Sigmoid colon (tissue), 7 donors: ENCODE results near the gene C11orf24. TPM values are rescaled to one million over a fixed set of nuclear protein-coding genes. Genes with fewer than 3 reads are reported as not detected.

Experiments
- DNase-seq: peaks from one replicate; pipeline ENCODE4 v3.0.0-alpha.2; 2019
- H3K27ac ChIP-seq, 4 donors: fragments of 200-600 bp; sonication (generic); one replicate each; pipeline ENCODE4 v1.5.1; 2016 to 2019; ENCODE audit warnings: mild to moderate bottlenecking in 1 of 4
- H3K27me3 ChIP-seq, 3 donors: fragments of 200-600 bp; sonication (generic); one replicate each; pipeline ENCODE4 v1.5.1; 2019; ENCODE audit warnings: mild to moderate bottlenecking in 1 of 3
- H3K36me3 ChIP-seq, 4 donors: fragments of 200-600 bp; sonication (generic); one replicate each; pipeline ENCODE4 v1.5.1; 2016 to 2019
- H3K4me1 ChIP-seq, 4 donors: fragments of 200-600 bp; sonication (generic); one replicate each; pipeline ENCODE4 v1.5.1; 2017 to 2019
- H3K4me3 ChIP-seq, 4 donors: fragments of 200-600 bp; sonication (generic); one replicate each; pipeline ENCODE4 v1.5.1; 2017 to 2019; ENCODE audit warnings: mild to moderate bottlenecking in 2 of 4, moderate library complexity in 1 of 4
- H3K9me3 ChIP-seq, 4 donors: fragments of 200-600 bp in 3 of 4; sonication (generic) in 3 of 4; one replicate each; pipeline versions ENCODE4 v1.5.1 to v1.6.1; 2013 to 2019
- EP300 ChIP-seq, 4 donors: sonication (generic); formaldehyde crosslinking; IDR thresholded peaks; one replicate each; pipeline ENCODE4 v1.6.1; 2017; ENCODE audit warnings: antibody characterized with exemption in 4 of 4
- POLR2A ChIP-seq, 2 donors: fragments of 450-650 bp; IDR thresholded peaks; one replicate each; pipeline ENCODE4 v1.6.1; 2016; ENCODE audit warnings: antibody characterized with exemption in 2 of 2, mild to moderate bottlenecking in 2 of 2, moderate library complexity in 2 of 2
- POLR2AphosphoS5 ChIP-seq, 4 donors: sonication (generic); formaldehyde crosslinking; IDR thresholded peaks; one replicate each; pipeline ENCODE4 v1.6.1; 2017; ENCODE audit warnings: antibody characterized with exemption in 4 of 4
- WGBS, 2 donors: extraction: QIAGEN DNeasy Blood & Tissue Kit; methylation state at CpG; one replicate each; pipeline ENCODE4 v1.1.7; 2013; 5-methylcytosine and 5-hydroxymethylcytosine counted together
- intact Hi-C: fragments of 100-400 bp; cut with DNase I; formaldehyde crosslinking; loops from one replicate; pipeline ENCODE4 v1.15.1; 2023
- polyA plus RNA-seq, 3 donors: library from polyadenylated mRNA; stranded (reverse); fragments of 200-250 nt; gene quantifications; one replicate each; pipeline ENCODE4 v1.2.3, GENCODE V29; 2013
- total RNA-seq, 4 donors: library from RNA; depleted of rRNA; stranded (reverse); fragments of >200 nt; gene quantifications; one replicate each; pipeline ENCODE4 v1.1.0, GENCODE V29; 2016
- TF ChIP-seq, protein P1 (sequence below), 4 experiments: fragments of 450-650 bp in 3 of 4; fragments of 200-600 bp in 1 of 4; IDR thresholded peaks; one replicate each; pipeline ENCODE4 v1.5.1; 2016 to 2019; ENCODE audit warnings: antibody characterized with exemption in 4 of 4, mild to moderate bottlenecking in 3 of 4, moderate library complexity in 2 of 4
- donor health status: healthy with polysubstance abuse.
- donor health status: Bipolar disorder and iron deficiency.
- donor health status: healthy.

The C11orf24 gene
- total and polyA plus RNA-seq, 7 donors: 13.7 to 70.3 (median 25.4) TPM

DNA sequence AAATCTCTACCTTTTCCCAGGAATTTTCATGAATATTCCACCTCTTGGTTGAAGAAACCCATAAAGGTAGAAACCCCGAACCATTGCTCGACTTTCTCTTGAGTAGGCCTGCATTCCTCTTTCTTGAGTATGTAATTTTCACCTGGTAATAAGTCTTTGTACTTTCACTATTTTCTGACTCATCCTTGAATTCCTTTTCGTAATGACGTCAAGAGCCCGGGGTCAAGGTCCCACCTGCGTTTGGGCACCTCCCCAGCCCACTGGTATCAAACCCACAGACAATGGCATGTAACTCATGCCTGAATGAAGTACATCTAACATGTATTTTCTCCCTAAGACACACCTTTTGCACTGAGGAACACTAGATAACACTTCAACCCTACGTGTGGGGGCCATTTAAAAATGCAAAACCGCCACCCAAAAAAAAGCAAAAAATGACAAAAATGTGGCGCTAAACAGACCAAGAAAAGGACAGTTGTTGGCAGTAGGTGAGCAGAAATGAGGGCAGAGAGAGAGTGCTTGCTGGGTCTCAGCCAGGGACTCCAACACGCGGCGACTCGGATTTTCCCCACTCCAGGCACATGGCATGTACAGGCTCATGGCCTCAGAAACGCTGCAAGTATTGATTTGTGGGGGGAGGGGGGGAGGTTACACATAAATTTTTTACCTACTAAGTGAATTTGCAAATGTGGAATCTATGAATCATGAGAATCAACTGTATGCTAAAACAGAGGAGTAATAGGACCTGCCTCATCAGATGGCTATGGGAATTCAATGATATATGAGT, 4.1 kb upstream of the C11orf24 start:
- intact Hi-C loops: no loop called here
- no peaks in the 10 kb centered on the region for H3K27me3 ChIP-seq
- no peaks in the 10 kb centered on the region for H3K9me3 ChIP-seq
- H3K4me3 ChIP-seq: no peak overlapping the region
- no peaks in the 10 kb centered on the region for H3K36me3 ChIP-seq
- TF ChIP-seq, protein P1, sequence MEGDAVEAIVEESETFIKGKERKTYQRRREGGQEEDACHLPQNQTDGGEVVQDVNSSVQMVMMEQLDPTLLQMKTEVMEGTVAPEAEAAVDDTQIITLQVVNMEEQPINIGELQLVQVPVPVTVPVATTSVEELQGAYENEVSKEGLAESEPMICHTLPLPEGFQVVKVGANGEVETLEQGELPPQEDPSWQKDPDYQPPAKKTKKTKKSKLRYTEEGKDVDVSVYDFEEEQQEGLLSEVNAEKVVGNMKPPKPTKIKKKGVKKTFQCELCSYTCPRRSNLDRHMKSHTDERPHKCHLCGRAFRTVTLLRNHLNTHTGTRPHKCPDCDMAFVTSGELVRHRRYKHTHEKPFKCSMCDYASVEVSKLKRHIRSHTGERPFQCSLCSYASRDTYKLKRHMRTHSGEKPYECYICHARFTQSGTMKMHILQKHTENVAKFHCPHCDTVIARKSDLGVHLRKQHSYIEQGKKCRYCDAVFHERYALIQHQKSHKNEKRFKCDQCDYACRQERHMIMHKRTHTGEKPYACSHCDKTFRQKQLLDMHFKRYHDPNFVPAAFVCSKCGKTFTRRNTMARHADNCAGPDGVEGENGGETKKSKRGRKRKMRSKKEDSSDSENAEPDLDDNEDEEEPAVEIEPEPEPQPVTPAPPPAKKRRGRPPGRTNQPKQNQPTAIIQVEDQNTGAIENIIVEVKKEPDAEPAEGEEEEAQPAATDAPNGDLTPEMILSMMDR (IDR thresholded peaks at IDR 0.05): no peak
- no peak for TF ChIP-seq POLR2AphosphoS5 (IDR thresholded peaks at IDR 0.05)
- TF ChIP-seq EP300 (IDR thresholded peaks at IDR 0.05): no peak
- no peak for TF ChIP-seq POLR2A (IDR thresholded peaks at IDR 0.05)
- 91 to 93% methylated on average over 14 of the region's 14 CpGs for WGBS, 2 donors
- H3K4me1 ChIP-seq: peaks cover 0 to 17% (median 11%) of the 10 kb centered on the region in 4 donors
- no peak overlapping the region for H3K27ac ChIP-seq
- no peak for DNase-seq

- no peak for TF ChIP-seq EP300 (IDR thresholded peaks at IDR 0.05)
- no peak for TF ChIP-seq POLR2AphosphoS5 (IDR thresholded peaks at IDR 0.05)
- no peak for TF ChIP-seq POLR2A (IDR thresholded peaks at IDR 0.05)
- TF ChIP-seq, protein P1 (IDR thresholded peaks at IDR 0.05): no peak
- peaks cover 0 to 33% (median 28%) of the 10 kb centered on the region in 4 donors for H3K4me1 ChIP-seq
- DNase-seq: no peak
- H3K36me3 ChIP-seq: no peaks in the 10 kb centered on the region
- H3K4me3 ChIP-seq: no peak overlapping the region
- WGBS, 2 donors: 94 to 95% methylated on average over 1 of the region's 1 CpG
- H3K27ac ChIP-seq: no peak overlapping the region
- H3K9me3 ChIP-seq: no peaks in the 10 kb centered on the region
- H3K27me3 ChIP-seq: no peaks in the 10 kb centered on the region
- intact Hi-C loops: loop anchor here (5.0 kb wide), 1 partner anchor 38 kb away; the partner anchor contains the start of gene LRP5
These were observed 2.5 kb upstream of the C11orf24 start for GRCh38 chr11:68274306-68274705.

DNA sequence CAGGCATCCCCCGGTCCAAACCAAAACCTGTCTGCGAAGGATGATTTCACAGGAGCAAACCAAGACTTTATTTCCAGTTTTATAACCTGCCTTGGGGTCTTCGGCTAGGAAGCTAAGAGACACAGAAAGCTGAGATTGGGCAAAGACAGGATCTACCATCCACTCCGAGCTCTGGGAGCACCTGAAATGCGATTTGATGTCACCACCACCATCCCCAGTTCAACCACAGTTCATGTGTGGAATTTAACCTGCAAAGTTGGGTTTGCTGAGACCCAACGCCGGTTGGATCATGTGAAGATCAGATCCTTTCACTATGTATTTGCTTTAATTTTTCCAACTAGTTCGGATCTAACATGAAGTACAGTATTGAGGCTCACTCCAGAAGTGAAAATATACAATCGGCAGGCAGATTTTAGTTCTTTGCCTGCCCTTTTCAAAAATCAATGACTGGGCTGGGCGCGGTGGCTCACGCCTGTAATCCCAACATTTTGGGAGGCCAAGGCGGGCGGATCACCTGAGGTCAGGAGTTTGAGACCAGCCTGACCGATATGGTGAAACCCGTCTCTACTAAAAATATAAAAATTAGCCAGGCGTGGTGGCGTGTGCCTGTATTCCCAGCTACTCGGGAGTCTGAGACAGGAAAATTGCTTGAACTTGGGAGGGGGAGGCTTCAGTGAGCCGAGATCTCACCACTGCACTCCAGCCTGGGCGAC, 1.4 kb upstream of the C11orf24 start:
- H3K27ac ChIP-seq: peak overlapping the region; percentile 93 to 97 (median 94)

GRCh38 chr11:68271023-68271780, 571 bp downstream of the C11orf24 start:
- WGBS, 2 donors: 3 to 6% methylated on average over 23 of the region's 23 CpGs
- Histone ChIP-seq H3K4me3 (peak overlapping the region; percentile 63 to 83 (median 72)), H3K9me3 (no peaks in the 10 kb centered on the region), H3K4me1 (peaks cover 0 to 37% (median 32%) of the 10 kb centered on the region in 4 donors), H3K27ac (peak overlapping the region; percentile 93 to 97 (median 94)), H3K36me3 (peaks cover 8 to 19% (median 18%) of the 10 kb centered on the region in 4 donors), H3K27me3 (no peaks in the 10 kb centered on the region)
- DNase-seq: peak; percentile 79
- TF ChIP-seq, protein P1 (IDR thresholded peaks at IDR 0.05): peak; percentile 29 to 52 (median 39)
- TF ChIP-seq POLR2A (IDR thresholded peaks at IDR 0.05): no peak
- intact Hi-C loops: loop anchor here (2.0 to 5.0 kb wide), 3 partner anchors 41 to 114 kb away; partner anchors contain the start of gene LRP5

More for the DNA sequence above, 1.4 kb upstream of the C11orf24 start:
- intact Hi-C loops: loop anchor here (5.0 kb wide), 1 partner anchor 39 kb away; the partner anchor contains the start of gene LRP5
- no peaks in the 10 kb centered on the region for H3K27me3 ChIP-seq
- WGBS, 2 donors: 89 to 93% methylated on average over 21 of the region's 21 CpGs
- peaks cover 0 to 37% (median 32%) of the 10 kb centered on the region in 4 donors for H3K4me1 ChIP-seq
- H3K36me3 ChIP-seq: no peaks in the 10 kb centered on the region
- TF ChIP-seq EP300 (IDR thresholded peaks at IDR 0.05) (no peak), POLR2A (IDR thresholded peaks at IDR 0.05) (no peak), POLR2AphosphoS5 (IDR thresholded peaks at IDR 0.05) (no peak)
- TF ChIP-seq, protein P1 (IDR thresholded peaks at IDR 0.05): no peak
- no peak for DNase-seq
- peak overlapping the region in 2 of 4 donors; percentile 63 to 76 for H3K4me3 ChIP-seq
- no peaks in the 10 kb centered on the region for H3K9me3 ChIP-seq
